SU-DHL-6 (cell line): Measurements from ENCODE around the gene CDK11B.
A peak's percentile ranks its signal among the peaks of the same experiment; 100 is the strongest.

Experiments used
- H2AFZ ChIP-seq: fragments of 200-600 bp; sonication (generic); 2 replicates; pipeline ENCODE4 v1.6.1; 2014; ENCODE audit warnings: low read depth, mild to moderate bottlenecking, moderate library complexity, mixed read lengths, antibody characterized with exemption, low read length; ENCODE audit not compliant: severe bottlenecking
- H3F3A ChIP-seq: fragments of 200-600 bp; shearing (Covaris generic); 2 replicates; pipeline ENCODE4 v1.6.0; 2016; ENCODE audit warnings: antibody characterized with exemption, mild to moderate bottlenecking; ENCODE audit not compliant: insufficient read depth
- H3K27ac ChIP-seq: fragments of 200-600 bp; sonication (generic); 2 replicates; pipeline ENCODE4 v1.5.1; 2016; ENCODE audit warnings: low read depth, mild to moderate bottlenecking, low read length, moderate library complexity, mixed read lengths
- H3K27me3 ChIP-seq: fragments of 200-600 bp; sonication (generic), shearing (Covaris generic); 2 replicates; pipeline ENCODE4 v1.6.0; 2014; ENCODE audit warnings: mild to moderate bottlenecking, low read length
- H3K36me3 ChIP-seq: fragments of 200-600 bp; sonication (generic); 2 replicates; pipeline ENCODE4 v1.6.1; 2014; ENCODE audit warnings: mild to moderate bottlenecking, low read length, mixed read lengths
- H3K4me2 ChIP-seq: fragments of 300-600, 200-600 bp; shearing (Covaris generic), sonication (generic); 2 replicates; pipeline ENCODE4 v1.6.0; 2014; ENCODE audit warnings: low read length, low read depth, mild to moderate bottlenecking; ENCODE audit not compliant: poor library complexity, severe bottlenecking
- H3K4me3 ChIP-seq: fragments of 200-600 bp; sonication (generic); 2 replicates; pipeline ENCODE4 v1.5.1; 2014; ENCODE audit warnings: antibody characterized with exemption, low read length, mild to moderate bottlenecking, mixed read lengths; ENCODE audit not compliant: insufficient read depth, poor library complexity, severe bottlenecking
- H3K79me2 ChIP-seq: fragments of 200-600 bp; sonication (generic); 2 replicates; pipeline ENCODE4 v1.6.1; 2014; ENCODE audit warnings: mild to moderate bottlenecking, low read length, moderate library complexity; ENCODE audit not compliant: insufficient read depth
- H3K9ac ChIP-seq: fragments of 200-600 bp; sonication (generic); 2 replicates; pipeline ENCODE4 v1.7.0; 2014; ENCODE audit warnings: mild to moderate bottlenecking, low read length
- H3K9me2 ChIP-seq: fragments of 200-600 bp; sonication (generic); replicated peaks from 2 replicates; pipeline ENCODE4 v1.6.1; 2014; ENCODE audit warnings: low read length; ENCODE audit not compliant: insufficient read depth
- H3K9me3 ChIP-seq: fragments of 200-600 bp; sonication (generic); 2 replicates; pipeline ENCODE4 v1.6.1; 2014; ENCODE audit warnings: low read length, mixed read lengths; ENCODE audit not compliant: insufficient read depth
- H4K20me1 ChIP-seq: fragments of 200-600 bp; sonication (generic); 2 replicates; pipeline ENCODE4 v1.6.1; 2014; ENCODE audit warnings: low read depth, mild to moderate bottlenecking, antibody characterized with exemption, low read length, moderate library complexity, mixed read lengths
- CTCF ChIP-seq: fragments of 200-600 bp; sonication (generic); IDR thresholded peaks from one replicate; pipeline ENCODE4 v1.5.1; 2017; ENCODE audit warnings: antibody characterized with exemption, mild to moderate bottlenecking, low read length, moderate library complexity; ENCODE audit not compliant: insufficient read depth, poor library complexity, severe bottlenecking
- EZH2phosphoT487 ChIP-seq: fragments of 200-600 bp; sonication (generic), shearing (Covaris generic); conservative IDR thresholded peaks from 2 replicates; pipeline ENCODE4 v1.6.1; 2018; ENCODE audit warnings: mild to moderate bottlenecking, antibody characterized with exemption, low read length, moderate library complexity, mixed read lengths

CDK11B gene

GRCh38 chr1:1631782-1632420 lies 26.9 kb downstream of the CDK11B start, which contains the start of gene MMP23B:
Gene MMP23B (plus strand): TSS chr1:1632173. CDS start chr1:1632219, 46 bp downstream.
- H3F3A ChIP-seq: no peaks in the 10 kb centered on the region
- H3K79me2 ChIP-seq: no peaks in the 10 kb centered on the region
- TF ChIP-seq CTCF: no peak
- no peak for TF ChIP-seq EZH2phosphoT487
- H3K9ac ChIP-seq: no peak within 1 kb of the TSS
- H3K4me2 ChIP-seq: no peak within 1 kb of the TSS
- no peak within 1 kb of the TSS for H2AFZ ChIP-seq
- no peaks in the 10 kb centered on the region for H4K20me1 ChIP-seq
- no peaks in the 10 kb centered on the region for H3K27me3 ChIP-seq
- H3K4me3 ChIP-seq: no peak within 1 kb of the TSS
- H3K27ac ChIP-seq: no peak within 1 kb of the TSS
- H3K9me2 ChIP-seq: no peaks in the 10 kb centered on the region
- H3K36me3 ChIP-seq: no peaks in the 10 kb centered on the region
- H3K9me3 ChIP-seq: no peaks in the 10 kb centered on the region

- no peak overlapping the region for H2AFZ ChIP-seq
- TF ChIP-seq EZH2phosphoT487: no peak
- TF ChIP-seq CTCF: no peak
- H3K4me2 ChIP-seq: peak overlapping the region; percentile 79
- H3F3A ChIP-seq: no peaks in the 10 kb centered on the region
- H3K27me3 ChIP-seq: no peaks in the 10 kb centered on the region
- H3K9ac ChIP-seq: peak overlapping the region; percentile 58
- no peak overlapping the region for H3K4me3 ChIP-seq
- H3K27ac ChIP-seq: no peak overlapping the region
- H4K20me1 ChIP-seq: no peaks in the 10 kb centered on the region
- H3K9me2 ChIP-seq: no peaks in the 10 kb centered on the region
- no peaks in the 10 kb centered on the region for H3K79me2 ChIP-seq
- no peaks in the 10 kb centered on the region for H3K9me3 ChIP-seq
- H3K36me3 ChIP-seq: no peaks in the 10 kb centered on the region
These were observed 27.6 kb downstream of the CDK11B start for GRCh38 chr1:1630965-1631781.

GRCh38 chr1:1630191-1630964 lies 28.4 kb downstream of the CDK11B start:
- H2AFZ ChIP-seq: peak overlapping the region; percentile 87
- no peaks in the 10 kb centered on the region for H3K27me3 ChIP-seq
- TF ChIP-seq EZH2phosphoT487 (no peak), CTCF (no peak)
- peak overlapping the region; percentile 79 for H3K4me2 ChIP-seq
- no peaks in the 10 kb centered on the region for H3K9me2 ChIP-seq
- H3K27ac ChIP-seq: peak overlapping the region; percentile 67
- H3K4me3 ChIP-seq: peak overlapping the region; percentile 51
- H3K79me2 ChIP-seq: no peaks in the 10 kb centered on the region
- no peaks in the 10 kb centered on the region for H3F3A ChIP-seq
- H3K36me3 ChIP-seq: no peaks in the 10 kb centered on the region
- H4K20me1 ChIP-seq: no peaks in the 10 kb centered on the region
- no peaks in the 10 kb centered on the region for H3K9me3 ChIP-seq
- H3K9ac ChIP-seq: peak overlapping the region; percentile 58
